ENCODE results near the gene SNPH. TPM values are rescaled to one million over a fixed set of nuclear protein-coding genes. Genes with fewer than 3 reads are reported as not detected.

The SNPH gene
- total and polyA plus RNA-seq, 9 donors: 1.5 to 6.8 (median 3.4) TPM

GRCh38 chr20:1282966-1283365 is 16.9 kb downstream of the SNPH start:
- H3K27me3 ChIP-seq: no peaks in the 10 kb centered on the region
- 68 to 71% (median 70%) methylated on average over 3 of the region's 3 CpGs for WGBS, 3 donors
- H3K4me1 ChIP-seq (ENCODE audit: insufficient read depth): no peaks in the 10 kb centered on the region
- no peak for TF ChIP-seq CTCF (IDR thresholded peaks at IDR 0.05)
- no peak for TF ChIP-seq POLR2A (IDR thresholded peaks at IDR 0.05)
- TF ChIP-seq EP300 (IDR thresholded peaks at IDR 0.05): no peak
- no peak overlapping the region for H3K27ac ChIP-seq
- no peak overlapping the region for H3K4me3 ChIP-seq
- H3K36me3 ChIP-seq: no peaks in the 10 kb centered on the region
- DNase-seq: no peak
- intact Hi-C loops (cut with DNase I): no loop called here
- no peaks in the 10 kb centered on the region for H3K9me3 ChIP-seq

DNA sequence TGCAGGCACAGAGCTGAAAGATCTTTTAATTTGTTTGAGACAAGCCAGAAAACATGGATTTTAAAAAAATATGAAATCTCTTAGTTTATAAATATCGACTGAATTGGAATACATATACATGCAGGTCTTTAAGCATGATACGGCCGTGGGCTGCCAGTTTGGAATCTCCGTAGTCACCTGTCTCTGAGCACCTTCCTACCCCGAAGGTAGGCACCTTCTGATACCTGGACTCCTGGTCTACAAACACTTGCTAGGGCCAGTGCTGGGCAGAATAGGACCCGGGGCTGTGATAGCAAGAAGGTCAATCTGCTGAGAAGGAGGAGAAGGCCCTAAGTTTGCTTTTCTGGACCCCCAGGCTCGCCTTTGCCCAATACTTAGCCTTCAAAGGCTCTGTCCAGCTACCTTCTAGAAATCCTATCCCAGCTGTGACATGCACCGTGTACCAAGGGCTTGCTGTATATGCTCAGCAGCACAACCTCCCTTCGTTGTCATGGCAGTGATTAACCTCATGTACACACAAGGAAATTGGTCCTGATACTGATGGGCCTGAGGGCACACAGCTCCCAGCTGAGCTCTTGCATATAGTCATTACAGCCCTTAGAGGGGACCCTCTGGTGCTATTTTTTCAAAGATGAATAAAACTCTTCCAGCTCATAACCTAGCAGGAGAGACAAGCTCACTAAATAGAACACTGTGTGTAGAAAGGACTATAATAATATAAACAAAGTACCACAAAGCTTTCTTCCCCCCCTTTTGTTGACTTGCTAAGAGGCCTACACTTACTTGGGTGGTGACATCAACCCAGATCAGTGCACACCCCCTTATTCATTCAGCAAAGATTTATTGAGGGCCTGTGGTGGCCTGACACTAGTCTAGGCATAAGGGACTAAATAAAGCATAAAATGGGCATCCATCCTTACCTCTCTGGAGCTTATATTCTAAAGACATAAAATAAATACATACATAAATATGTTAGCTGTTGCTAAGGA is 17.7 kb downstream of the SNPH start:
- no peak for DNase-seq
- no peak overlapping the region for H3K4me3 ChIP-seq
- WGBS, 3 donors: 84 to 89% (median 88%) methylated on average over 9 of the region's 9 CpGs
- H3K9me3 ChIP-seq: no peaks in the 10 kb centered on the region
- no peaks in the 10 kb centered on the region for H3K27me3 ChIP-seq
- H3K27ac ChIP-seq: no peak overlapping the region
- intact Hi-C loops (cut with DNase I): no loop called here
- no peaks in the 10 kb centered on the region for H3K36me3 ChIP-seq
- TF ChIP-seq CTCF (IDR thresholded peaks at IDR 0.05) (no peak), EP300 (IDR thresholded peaks at IDR 0.05) (no peak), POLR2A (IDR thresholded peaks at IDR 0.05) (no peak)
- H3K4me1 ChIP-seq (ENCODE audit: insufficient read depth): no peaks in the 10 kb centered on the region

GRCh38 chr20:1286267-1287024 is 20.4 kb downstream of the SNPH start:
- 83 to 84% (median 84%) methylated on average over 9 of the region's 9 CpGs for WGBS, 3 donors
- no peaks in the 10 kb centered on the region for H3K27me3 ChIP-seq
- H3K4me3 ChIP-seq: no peak overlapping the region
- H3K9me3 ChIP-seq: no peaks in the 10 kb centered on the region
- no peaks in the 10 kb centered on the region for H3K36me3 ChIP-seq
- TF ChIP-seq POLR2A (IDR thresholded peaks at IDR 0.05): no peak
- no peak for TF ChIP-seq CTCF (IDR thresholded peaks at IDR 0.05)
- TF ChIP-seq EP300 (IDR thresholded peaks at IDR 0.05): no peak
- H3K4me1 ChIP-seq (ENCODE audit: insufficient read depth): no peaks in the 10 kb centered on the region
- DNase-seq: no peak
- intact Hi-C loops (cut with DNase I): no loop called here
- no peak overlapping the region for H3K27ac ChIP-seq

GRCh38 chr20:1287306-1287705 is 21.2 kb downstream of the SNPH start:
- no peaks in the 10 kb centered on the region for H3K36me3 ChIP-seq
- intact Hi-C loops (cut with DNase I): no loop called here
- no peak overlapping the region for H3K27ac ChIP-seq
- TF ChIP-seq EP300 (IDR thresholded peaks at IDR 0.05) (no peak), CTCF (IDR thresholded peaks at IDR 0.05) (no peak), POLR2A (IDR thresholded peaks at IDR 0.05) (no peak)
- no peaks in the 10 kb centered on the region for H3K9me3 ChIP-seq
- WGBS, 3 donors: 88 to 97% (median 91%) methylated on average over 1 of the region's 1 CpG
- DNase-seq: no peak
- no peak overlapping the region for H3K4me3 ChIP-seq
- no peaks in the 10 kb centered on the region for H3K4me1 ChIP-seq (ENCODE audit: insufficient read depth)
- no peaks in the 10 kb centered on the region for H3K27me3 ChIP-seq
